WI38 (cell line): ENCODE measurements around the gene EAPP.
A peak's percentile ranks its signal among the peaks of the same experiment; 100 is the strongest.

Experiments
- H3K4me3 ChIP-seq: 2 replicates; pipeline ENCODE4 v1.5.1; 2011; ENCODE audit warnings: low read depth, mild to moderate bottlenecking, control low read depth, low read length
- TF ChIP-seq, protein P1 (sequence below): IDR thresholded peaks from 2 replicates; pipeline ENCODE4 v1.5.1; 2012; ENCODE audit warnings: low read depth, mild to moderate bottlenecking, control low read depth, low read length

Gene EAPP, protein sequence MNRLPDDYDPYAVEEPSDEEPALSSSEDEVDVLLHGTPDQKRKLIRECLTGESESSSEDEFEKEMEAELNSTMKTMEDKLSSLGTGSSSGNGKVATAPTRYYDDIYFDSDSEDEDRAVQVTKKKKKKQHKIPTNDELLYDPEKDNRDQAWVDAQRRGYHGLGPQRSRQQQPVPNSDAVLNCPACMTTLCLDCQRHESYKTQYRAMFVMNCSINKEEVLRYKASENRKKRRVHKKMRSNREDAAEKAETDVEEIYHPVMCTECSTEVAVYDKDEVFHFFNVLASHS

DNA sequence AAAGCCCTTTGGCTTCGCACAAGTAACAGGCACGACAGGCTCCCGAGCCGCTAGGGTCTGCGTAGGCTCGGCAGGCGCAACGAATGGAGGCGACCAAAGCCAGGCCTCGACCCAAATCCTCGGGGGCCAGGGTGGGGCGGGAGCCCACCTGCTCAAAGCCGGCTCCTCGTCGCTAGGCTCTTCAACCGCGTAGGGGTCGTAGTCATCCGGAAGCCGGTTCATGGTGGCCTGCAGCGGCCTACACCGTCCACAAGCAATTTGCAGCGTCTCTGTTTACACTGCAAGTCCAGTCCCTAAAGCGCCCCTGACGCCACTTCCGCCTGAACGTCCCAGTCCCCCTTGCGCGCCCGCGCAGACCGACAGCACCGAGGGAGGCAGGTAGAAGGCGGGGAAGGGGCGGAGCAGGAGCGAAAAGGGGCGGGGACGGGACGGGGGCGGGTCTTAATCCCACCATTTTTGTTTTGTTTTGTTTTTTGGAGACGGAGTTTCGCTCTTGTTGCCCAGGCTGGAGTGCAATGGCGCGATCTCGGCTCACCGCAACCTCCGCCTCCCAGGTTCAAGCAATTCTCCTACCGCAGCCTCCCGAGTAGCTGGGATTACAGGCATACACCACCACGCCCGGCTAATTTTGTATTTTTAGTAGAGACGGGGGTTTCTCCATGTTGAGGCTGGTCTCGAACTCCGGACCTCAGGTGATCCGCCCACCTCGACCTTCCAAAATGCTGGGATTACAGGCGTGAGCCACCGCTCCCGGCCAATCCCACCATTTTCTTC, at the start of gene EAPP:
TSS of gene EAPP (minus strand) at position 295 of the 774 bp plus-strand sequence. CDS start at position 222, 73 bp downstream.
- peak within 1 kb of the TSS; percentile 93 for H3K4me3 ChIP-seq
- TF ChIP-seq, protein P1, sequence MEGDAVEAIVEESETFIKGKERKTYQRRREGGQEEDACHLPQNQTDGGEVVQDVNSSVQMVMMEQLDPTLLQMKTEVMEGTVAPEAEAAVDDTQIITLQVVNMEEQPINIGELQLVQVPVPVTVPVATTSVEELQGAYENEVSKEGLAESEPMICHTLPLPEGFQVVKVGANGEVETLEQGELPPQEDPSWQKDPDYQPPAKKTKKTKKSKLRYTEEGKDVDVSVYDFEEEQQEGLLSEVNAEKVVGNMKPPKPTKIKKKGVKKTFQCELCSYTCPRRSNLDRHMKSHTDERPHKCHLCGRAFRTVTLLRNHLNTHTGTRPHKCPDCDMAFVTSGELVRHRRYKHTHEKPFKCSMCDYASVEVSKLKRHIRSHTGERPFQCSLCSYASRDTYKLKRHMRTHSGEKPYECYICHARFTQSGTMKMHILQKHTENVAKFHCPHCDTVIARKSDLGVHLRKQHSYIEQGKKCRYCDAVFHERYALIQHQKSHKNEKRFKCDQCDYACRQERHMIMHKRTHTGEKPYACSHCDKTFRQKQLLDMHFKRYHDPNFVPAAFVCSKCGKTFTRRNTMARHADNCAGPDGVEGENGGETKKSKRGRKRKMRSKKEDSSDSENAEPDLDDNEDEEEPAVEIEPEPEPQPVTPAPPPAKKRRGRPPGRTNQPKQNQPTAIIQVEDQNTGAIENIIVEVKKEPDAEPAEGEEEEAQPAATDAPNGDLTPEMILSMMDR = no peak

DNA sequence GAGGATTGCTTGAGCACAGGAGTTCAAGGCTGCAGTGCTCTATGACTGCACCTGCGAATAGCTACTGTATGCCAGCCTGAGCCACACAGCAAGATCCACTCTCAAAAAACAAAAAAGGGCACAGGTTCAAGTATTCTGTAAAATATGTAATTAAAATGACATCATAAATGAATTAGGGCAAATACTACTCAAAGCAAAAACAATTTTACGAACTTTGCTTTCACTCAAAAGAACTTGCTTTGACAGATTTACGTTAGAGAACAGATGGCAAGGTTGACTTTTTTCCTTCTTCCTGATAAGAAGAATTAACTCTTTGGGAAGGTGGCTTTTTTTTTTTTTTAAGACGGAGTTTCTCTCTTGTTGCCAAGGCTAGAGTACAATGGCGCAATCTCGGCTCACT, 44.0 kb upstream of the EAPP start:
- TF ChIP-seq, protein P1 = no peak

DNA sequence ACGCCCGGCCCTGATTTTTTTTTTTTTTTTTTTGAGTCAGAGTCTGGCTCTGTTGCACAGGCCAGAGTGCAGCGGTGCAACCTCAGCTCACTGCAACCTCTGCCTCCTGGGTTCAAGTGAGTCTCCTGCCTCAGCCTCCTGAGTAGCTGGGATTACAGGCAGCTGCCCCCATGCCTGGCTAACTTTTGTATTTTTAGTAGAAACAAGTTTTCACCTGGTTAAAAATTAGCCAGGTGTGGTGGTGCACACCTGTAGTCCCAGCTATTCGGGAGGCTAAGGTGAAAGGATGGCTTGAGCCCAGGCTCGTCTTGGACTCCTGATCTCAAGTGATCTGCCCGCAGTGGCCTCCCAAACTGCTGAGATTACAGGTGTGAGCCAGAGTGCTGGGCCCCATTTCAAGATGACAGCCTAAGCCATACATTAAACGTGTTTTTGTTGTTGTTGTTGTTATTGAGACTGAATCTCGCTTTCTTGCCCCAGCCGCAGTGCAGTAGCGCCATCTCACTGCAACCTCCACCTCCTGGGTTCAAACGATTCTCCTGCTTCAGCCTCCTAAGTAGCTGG, 42.7 kb upstream of the EAPP start:
- H3K4me3 ChIP-seq = no peak overlapping the region
- TF ChIP-seq, protein P1 = no peak

More for the DNA sequence above, 44.0 kb upstream of the EAPP start:
- H3K4me3 ChIP-seq = no peak overlapping the region

DNA sequence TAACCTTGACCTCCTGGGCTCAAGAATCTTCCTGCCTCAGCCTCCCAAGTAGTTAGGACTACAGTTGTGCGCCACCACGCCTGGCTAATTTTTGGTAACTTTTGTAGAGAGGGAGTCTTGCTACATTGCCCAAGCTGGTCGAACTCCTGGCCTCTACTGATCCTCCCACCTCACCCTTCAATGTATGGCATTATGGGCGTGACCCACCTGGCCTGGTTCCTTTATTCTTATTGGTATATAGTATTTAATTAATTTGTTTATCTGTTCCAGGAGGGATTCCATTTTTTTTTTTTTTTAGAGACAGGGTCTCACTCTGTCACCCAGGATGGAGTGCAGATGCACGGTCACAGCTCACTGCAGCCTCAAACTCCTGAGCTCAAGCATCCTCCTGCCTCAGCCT, 40.9 kb upstream of the EAPP start:
- TF ChIP-seq, protein P1 = no peak
- H3K4me3 ChIP-seq = no peak overlapping the region

DNA sequence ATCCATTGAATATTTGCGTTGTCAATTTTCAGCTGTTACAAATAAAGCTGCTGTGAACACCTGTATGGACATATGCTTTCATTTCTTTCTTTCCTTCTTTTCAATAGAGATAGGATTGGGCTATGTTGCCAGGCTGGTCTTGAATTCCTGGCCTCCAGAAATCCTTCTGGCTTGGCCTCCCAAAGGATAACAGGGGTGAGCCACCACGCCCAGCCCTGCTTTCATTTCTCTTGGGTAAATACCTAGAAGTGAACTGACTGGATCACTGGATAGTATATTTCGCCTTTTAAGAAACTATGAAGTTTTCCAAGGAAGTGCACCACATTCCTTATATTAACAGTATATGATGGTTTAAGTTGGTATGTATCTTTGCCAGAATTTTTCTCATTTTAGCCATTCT, 32.3 kb upstream of the EAPP start:
- TF ChIP-seq, protein P1 = no peak
- no peak overlapping the region for H3K4me3 ChIP-seq

DNA sequence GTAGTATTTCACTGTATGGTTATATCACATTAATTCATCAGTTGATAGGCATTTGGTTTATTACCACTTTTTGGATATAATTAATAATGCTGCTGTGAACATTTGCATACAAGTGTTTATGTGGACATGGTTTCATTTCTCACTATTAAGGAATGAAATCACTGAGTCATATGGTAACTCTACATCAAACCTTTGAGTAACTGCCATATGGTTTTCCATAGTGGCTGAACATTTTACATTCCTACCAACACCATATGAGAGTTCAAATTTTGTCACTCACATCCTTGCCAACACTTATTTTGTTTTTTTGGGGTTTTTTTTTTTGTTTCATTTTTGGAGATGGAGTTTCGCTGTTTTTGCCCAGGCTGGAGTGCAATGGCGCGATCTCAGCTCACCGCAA, 30.2 kb upstream of the EAPP start:
- no peak overlapping the region for H3K4me3 ChIP-seq
- TF ChIP-seq, protein P1 = no peak

DNA sequence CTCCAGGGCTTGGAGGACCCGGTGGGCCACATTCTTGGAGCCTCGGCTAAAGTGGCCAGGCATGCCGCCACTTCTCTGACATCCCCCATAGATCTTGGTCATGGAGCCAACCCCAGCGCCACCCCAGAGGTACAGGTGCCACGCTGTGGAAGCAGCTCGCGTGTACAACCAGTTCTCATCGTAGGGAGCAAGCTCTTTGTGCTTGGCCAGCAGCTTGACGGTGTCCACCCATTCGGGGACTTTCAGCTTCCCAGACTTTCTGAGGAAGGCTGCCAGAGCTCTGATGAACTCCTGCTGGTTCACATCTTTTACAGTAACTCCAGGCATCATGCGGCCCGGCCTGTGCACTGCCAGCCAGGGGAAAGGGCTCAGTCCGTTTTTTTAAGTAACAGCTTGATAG, 29.3 kb upstream of the EAPP start:
- no peak overlapping the region for H3K4me3 ChIP-seq
- TF ChIP-seq, protein P1 = no peak
